ENCODE results near the gene GPRIN2. TPM values are rescaled to one million over a fixed set of nuclear protein-coding genes. Genes with fewer than 3 reads are reported as not detected.

Gene GPRIN2
- total RNA-seq, 6 experiments from 2014 or later, result not detected

DNA sequence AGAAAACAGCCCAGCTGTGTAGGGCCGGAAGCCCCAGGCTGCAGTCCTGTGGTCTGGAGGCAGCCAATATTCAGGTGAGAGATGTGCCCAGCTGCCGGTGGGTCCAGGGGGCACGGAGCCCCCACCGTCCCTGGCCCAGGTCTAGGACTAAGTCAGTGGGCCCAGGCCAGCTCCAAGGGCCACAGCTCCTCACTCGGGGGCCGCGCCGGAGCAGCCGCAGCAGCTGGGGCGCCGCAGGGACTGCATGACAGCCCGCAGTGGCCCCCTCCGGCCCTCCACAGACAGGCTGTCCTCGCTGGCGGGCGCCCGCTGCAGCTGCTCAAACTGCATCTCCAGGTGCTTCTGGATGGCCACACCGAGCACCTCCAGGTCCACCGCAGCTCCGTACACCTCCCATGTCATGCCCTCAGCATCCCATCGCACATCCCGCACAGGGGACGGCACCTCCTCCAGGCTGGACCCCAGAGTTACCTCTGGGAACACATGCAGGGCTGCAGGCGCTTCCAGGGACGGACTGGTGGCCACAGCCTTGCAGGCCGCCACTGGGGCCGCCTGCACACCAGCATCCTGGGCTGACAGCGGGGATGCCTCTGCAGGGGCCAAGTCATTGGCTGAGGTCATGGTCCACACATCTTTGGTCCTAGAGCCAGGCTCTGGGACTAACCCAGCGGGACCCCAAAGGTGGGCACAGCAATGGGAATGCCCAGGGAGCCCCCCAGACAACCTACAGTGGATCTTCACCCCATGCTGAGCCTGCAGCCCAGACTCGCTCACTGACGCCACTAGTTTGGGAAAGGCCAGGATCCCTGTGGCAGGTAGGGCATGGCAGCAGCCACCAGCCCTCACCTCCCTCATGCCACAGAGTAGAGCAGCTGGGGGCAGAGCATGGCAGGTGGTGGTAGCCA lies 7.0 kb downstream of the GPRIN2 start:
- TF ChIP-seq, protein P1, sequence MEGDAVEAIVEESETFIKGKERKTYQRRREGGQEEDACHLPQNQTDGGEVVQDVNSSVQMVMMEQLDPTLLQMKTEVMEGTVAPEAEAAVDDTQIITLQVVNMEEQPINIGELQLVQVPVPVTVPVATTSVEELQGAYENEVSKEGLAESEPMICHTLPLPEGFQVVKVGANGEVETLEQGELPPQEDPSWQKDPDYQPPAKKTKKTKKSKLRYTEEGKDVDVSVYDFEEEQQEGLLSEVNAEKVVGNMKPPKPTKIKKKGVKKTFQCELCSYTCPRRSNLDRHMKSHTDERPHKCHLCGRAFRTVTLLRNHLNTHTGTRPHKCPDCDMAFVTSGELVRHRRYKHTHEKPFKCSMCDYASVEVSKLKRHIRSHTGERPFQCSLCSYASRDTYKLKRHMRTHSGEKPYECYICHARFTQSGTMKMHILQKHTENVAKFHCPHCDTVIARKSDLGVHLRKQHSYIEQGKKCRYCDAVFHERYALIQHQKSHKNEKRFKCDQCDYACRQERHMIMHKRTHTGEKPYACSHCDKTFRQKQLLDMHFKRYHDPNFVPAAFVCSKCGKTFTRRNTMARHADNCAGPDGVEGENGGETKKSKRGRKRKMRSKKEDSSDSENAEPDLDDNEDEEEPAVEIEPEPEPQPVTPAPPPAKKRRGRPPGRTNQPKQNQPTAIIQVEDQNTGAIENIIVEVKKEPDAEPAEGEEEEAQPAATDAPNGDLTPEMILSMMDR (IDR thresholded peaks at IDR 0.05), result peak; percentile 25; the same call in 1 of the 2 replicates
- DNase-seq, result no peak
- H3K27me3 Mint-ChIP-seq (ENCODE audit: insufficient read depth), result peaks cover 13% of the 10 kb centered on the region
- H3K36me3 Mint-ChIP-seq (ENCODE audit: low read depth), result no peaks in the 10 kb centered on the region
- H3K4me1 Mint-ChIP-seq (ENCODE audit: low read depth), result no peaks in the 10 kb centered on the region
- H3K9me3 Mint-ChIP-seq, result no peaks in the 10 kb centered on the region
- no peak overlapping the region for H3K4me3 Mint-ChIP-seq
- no peak overlapping the region for H3K27ac Mint-ChIP-seq

DNA sequence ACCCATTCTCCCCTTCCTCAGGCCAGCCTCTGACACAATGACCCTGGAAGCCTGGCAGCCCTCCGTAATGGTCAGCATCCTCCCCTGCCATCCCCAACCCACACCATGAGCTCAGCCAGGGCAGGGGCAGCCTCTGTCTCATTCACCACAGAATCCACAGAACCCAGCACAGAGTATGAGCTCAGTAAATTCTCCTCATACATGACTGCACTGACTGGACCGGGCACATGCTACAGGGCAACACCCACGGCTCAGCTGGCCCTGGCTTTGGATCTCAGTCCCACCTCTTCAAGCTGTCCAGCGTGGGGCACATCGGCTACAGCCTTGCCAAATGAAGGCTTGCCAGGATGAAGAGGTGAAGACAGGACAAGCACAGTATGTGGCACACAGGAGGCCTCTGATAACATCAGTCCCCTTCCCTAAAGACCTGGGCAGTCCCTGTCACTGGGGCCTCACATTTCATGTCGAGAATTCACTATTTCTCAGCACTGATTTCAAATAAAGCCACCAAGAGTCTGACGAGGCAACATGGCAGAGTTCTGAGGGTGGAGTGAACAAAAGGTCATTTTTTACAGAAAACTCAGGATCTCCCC lies 7.9 kb downstream of the GPRIN2 start:
- no peaks in the 10 kb centered on the region for H3K36me3 Mint-ChIP-seq (ENCODE audit: low read depth)
- H3K9me3 Mint-ChIP-seq, result no peaks in the 10 kb centered on the region
- no peak overlapping the region for H3K4me3 Mint-ChIP-seq
- TF ChIP-seq, protein P1 (IDR thresholded peaks at IDR 0.05), result no peak
- H3K4me1 Mint-ChIP-seq (ENCODE audit: low read depth), result no peaks in the 10 kb centered on the region
- H3K27ac Mint-ChIP-seq, result no peak overlapping the region
- no peak for DNase-seq
- H3K27me3 Mint-ChIP-seq (ENCODE audit: insufficient read depth), result peaks cover 16% of the 10 kb centered on the region

DNA sequence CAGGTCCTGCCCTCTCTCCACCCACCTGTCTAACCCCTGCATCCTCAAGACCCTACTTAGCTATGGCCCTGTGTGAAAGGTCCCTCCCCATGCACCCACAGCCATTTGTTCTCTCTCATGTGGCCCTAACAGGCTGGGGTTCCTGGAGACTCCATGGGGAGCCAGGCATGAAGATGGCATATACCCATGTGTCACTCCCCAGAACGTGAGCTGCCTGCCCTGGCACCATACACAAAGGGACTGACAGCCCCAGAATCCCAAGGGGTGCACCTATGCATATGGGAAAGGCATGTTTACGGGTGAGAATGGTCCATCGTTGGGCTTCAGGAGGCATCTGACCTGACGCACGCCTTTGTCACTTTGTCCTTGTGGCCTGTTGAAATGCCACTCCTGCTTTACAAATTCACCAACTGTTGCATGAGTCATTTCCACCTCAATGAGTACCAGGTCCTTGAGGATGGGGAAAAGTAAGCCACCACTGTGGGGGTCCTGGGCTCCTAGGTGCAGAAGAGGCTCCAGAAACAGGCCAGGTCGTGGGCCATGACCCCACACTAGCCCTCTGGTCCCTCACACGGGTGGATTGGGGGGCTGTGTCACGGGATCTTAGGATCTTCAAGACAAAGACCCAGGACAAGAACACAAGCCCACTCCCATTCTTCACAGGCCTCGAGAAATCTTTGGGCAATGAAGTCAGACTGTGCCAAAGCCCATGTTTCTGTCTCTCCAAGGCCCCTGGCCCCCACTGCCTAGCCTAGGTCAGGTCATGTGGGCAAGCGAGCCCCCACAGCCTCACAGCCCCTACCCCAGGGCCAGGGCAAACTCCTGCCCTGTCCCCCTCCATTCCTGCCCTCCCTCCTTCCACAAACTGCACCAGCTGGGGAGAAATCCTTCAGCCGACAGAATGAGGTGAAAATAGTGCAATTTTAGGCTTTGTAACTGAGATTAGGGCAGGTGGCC lies 8.6 kb downstream of the GPRIN2 start:
- no peak overlapping the region for H3K4me3 Mint-ChIP-seq

DNA sequence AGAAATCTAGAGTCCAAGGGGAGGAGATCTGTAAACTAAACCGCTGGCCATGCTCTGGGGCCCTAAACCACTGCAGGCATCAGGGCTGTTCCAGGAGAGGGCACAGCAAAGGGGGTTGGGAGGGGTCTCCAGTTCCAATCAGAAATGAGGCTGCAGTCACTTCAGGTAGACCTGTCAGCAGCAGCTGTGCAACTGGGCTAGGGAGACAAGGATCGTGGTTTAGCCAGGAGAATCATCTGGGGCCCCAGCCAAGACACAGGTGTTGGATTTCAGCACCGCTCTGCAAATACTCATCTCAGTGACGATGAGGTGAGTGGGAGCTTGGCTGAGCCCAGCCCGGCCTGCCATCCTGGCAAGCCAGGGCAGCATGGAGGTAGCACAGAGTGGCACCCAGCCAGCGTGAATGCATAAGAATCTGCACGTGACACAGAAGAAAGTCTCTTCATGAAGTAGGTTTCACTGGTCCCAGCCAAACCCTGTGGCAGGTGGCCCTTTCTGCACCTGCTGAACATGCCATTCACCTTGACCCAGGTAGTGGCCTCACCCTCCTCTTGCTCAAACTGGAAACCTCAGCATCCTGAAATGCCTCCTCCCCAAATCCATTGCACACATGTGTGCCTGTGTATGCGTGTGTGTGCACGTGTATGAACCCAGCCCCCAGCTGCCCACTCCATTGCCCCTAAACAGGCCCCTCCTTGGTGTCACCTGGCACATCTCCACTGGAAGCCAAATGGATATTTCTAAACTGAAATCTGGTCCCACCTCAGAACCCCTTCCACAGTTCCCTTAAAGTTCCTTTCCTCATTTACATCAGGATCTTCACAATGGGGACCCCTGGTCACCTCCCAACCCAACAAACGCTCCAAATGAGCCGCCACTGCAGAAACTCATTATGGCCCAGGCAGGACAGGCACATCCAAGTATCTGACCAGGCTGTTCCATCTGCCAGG lies 9.6 kb downstream of the GPRIN2 start:
- Mint-ChIP-seq H3K27me3 (ENCODE audit: insufficient read depth) (peaks cover 22% of the 10 kb centered on the region), H3K36me3 (ENCODE audit: low read depth) (no peaks in the 10 kb centered on the region), H3K27ac (no peak overlapping the region), H3K4me3 (no peak overlapping the region), H3K9me3 (no peaks in the 10 kb centered on the region), H3K4me1 (ENCODE audit: low read depth) (no peaks in the 10 kb centered on the region)
- no peak for DNase-seq
- TF ChIP-seq, protein P1 (IDR thresholded peaks at IDR 0.05), result no peak

More for the DNA sequence above, 8.6 kb downstream of the GPRIN2 start:
- Mint-ChIP-seq H3K9me3 (no peaks in the 10 kb centered on the region), H3K27me3 (ENCODE audit: insufficient read depth) (peaks cover 21% of the 10 kb centered on the region), H3K36me3 (ENCODE audit: low read depth) (no peaks in the 10 kb centered on the region), H3K27ac (no peak overlapping the region), H3K4me1 (ENCODE audit: low read depth) (no peaks in the 10 kb centered on the region)
- DNase-seq, result no peak
- TF ChIP-seq, protein P1 (IDR thresholded peaks at IDR 0.05), result no peak
